GM23338 (cell line): ENCODE measurements around the gene CHAD. TPM values are rescaled to one million over a fixed set of nuclear protein-coding genes. Genes with fewer than 3 reads are reported as not detected.
A peak's percentile ranks its signal among the peaks of the same experiment; 100 is the strongest.
"Not testable (repeated sequence)": the region's sequence is repeated elsewhere in the genome, so short reads cannot be mapped to it uniquely, and the experiment has no call there.

Experiments used
- ATAC-seq: fragments of 200-7000 bp; cut with Tn5 transposase; 3 replicates; pipeline ENCODE4 v1.9.1; 2020
- DNase-seq: peaks from one replicate; pipeline ENCODE4 v3.0.0-alpha.2; 2015; ENCODE audit warnings: low spot score
- H2AFZ ChIP-seq: fragments of 200-600 bp; sonication (generic); 2 replicates; pipeline ENCODE4 v1.8.0; 2016; ENCODE audit warnings: antibody characterized with exemption, mild to moderate bottlenecking, moderate library complexity
- H3F3A ChIP-seq: fragments of 200-600 bp; sonication (generic); replicated peaks from 2 replicates; pipeline ENCODE4 v1.8.0; 2017; ENCODE audit warnings: antibody characterized with exemption, mixed run types, low read depth
- H3K27ac ChIP-seq: fragments of 200-600 bp; sonication (generic); 2 replicates; pipeline ENCODE4 v1.6.1; 2016; ENCODE audit warnings: low read depth
- H3K27me3 ChIP-seq: fragments of 200-600 bp; sonication (generic); 2 replicates; pipeline ENCODE4 v1.8.0; 2016; ENCODE audit warnings: mild to moderate bottlenecking, mixed run types, moderate library complexity; ENCODE audit not compliant: insufficient read depth
- H3K36me3 ChIP-seq: fragments of 200-600 bp; sonication (generic); 2 replicates; pipeline ENCODE4 v1.8.0; 2016; ENCODE audit warnings: mild to moderate bottlenecking; ENCODE audit not compliant: insufficient read depth
- H3K4me1 ChIP-seq: fragments of 200-600 bp; sonication (generic); 2 replicates; pipeline ENCODE4 v1.8.0; 2016; ENCODE audit warnings: mild to moderate bottlenecking, moderate library complexity; ENCODE audit not compliant: insufficient read depth
- H3K4me2 ChIP-seq: fragments of 200-600 bp; sonication (generic); 2 replicates; pipeline ENCODE4 v1.7.1; 2017; ENCODE audit warnings: mixed run types
- H3K4me3 ChIP-seq: fragments of 200-600 bp; sonication (generic); 2 replicates; pipeline ENCODE4 v1.6.1; 2016; ENCODE audit warnings: mixed run types
- H3K79me2 ChIP-seq: fragments of 200-600 bp; sonication (generic); replicated peaks from 2 replicates; pipeline ENCODE4 v1.8.0; 2017; ENCODE audit warnings: mild to moderate bottlenecking; ENCODE audit not compliant: insufficient read depth
- H3K9me2 ChIP-seq: fragments of 200-600 bp; sonication (generic); 2 replicates; pipeline ENCODE4 v1.8.0; 2017; ENCODE audit not compliant: insufficient read depth
- H4K20me1 ChIP-seq: fragments of 200-600 bp; sonication (generic); replicated peaks from 2 replicates; pipeline ENCODE4 v1.8.0; 2017; ENCODE audit warnings: mild to moderate bottlenecking; ENCODE audit not compliant: insufficient read depth
- H3K27ac Mint-ChIP-seq: 2 replicates; pipeline ENCODE4 v1.8.0; 2020; ENCODE audit warnings: inconsistent platforms, mild to moderate bottlenecking, moderate library complexity, mixed read lengths
- H3K27me3 Mint-ChIP-seq: 3 replicates; pipeline ENCODE4 v1.8.0; 2022; ENCODE audit warnings: low read depth, mild to moderate bottlenecking, moderate library complexity, mixed read lengths, inconsistent platforms; ENCODE audit not compliant: insufficient read depth, poor library complexity
- H3K36me3 Mint-ChIP-seq: 3 replicates; pipeline ENCODE4 v1.8.0; 2021; ENCODE audit warnings: low read depth, mild to moderate bottlenecking, inconsistent platforms, moderate library complexity, mixed read lengths
- H3K4me1 Mint-ChIP-seq: 3 replicates; pipeline ENCODE4 v1.8.0; 2020; ENCODE audit warnings: mild to moderate bottlenecking, inconsistent platforms, mixed read lengths
- H3K4me3 Mint-ChIP-seq: 3 replicates; pipeline ENCODE4 v1.8.0; 2021; ENCODE audit warnings: moderate library complexity, mild to moderate bottlenecking, inconsistent platforms, mixed read lengths
- H3K9me3 Mint-ChIP-seq: 3 replicates; pipeline ENCODE4 v1.8.0; 2020; ENCODE audit warnings: moderate library complexity, mild to moderate bottlenecking, inconsistent platforms, mixed read lengths
- CREB1 ChIP-seq: fragments of 250-450 bp; sonication (Bioruptor Pico); IDR thresholded peaks from 2 replicates; pipeline ENCODE4 v1.5.0; 2020; ENCODE audit warnings: low read depth, mild to moderate bottlenecking, moderate library complexity
- CTCF ChIP-seq, 2 experiments: fragments of 200-600 bp in 1 of 2; sonication (generic) in 1 of 2; conservative IDR thresholded peaks; 2 replicates each; pipeline versions ENCODE4 v1.5.1 to v1.6.1; 2016 to 2017; ENCODE audit warnings: antibody characterized with exemption in 2 of 2, low read depth in 2 of 2, mild to moderate bottlenecking in 2 of 2, moderate library complexity in 1 of 2
- ETS1 ChIP-seq: IDR thresholded peaks from 2 replicates; pipeline ENCODE4 v1.6.1; 2016; ENCODE audit warnings: antibody characterized with exemption
- EZH2 ChIP-seq: fragments of 200-600 bp; sonication (generic); IDR thresholded peaks from one replicate; pipeline ENCODE4 v1.8.0; 2017; ENCODE audit warnings: antibody characterized with exemption, mild to moderate bottlenecking, low read depth; ENCODE audit not compliant: unreplicated experiment
- EZH2phosphoT487 ChIP-seq: fragments of 200-600 bp; sonication (generic); IDR thresholded peaks from one replicate; pipeline ENCODE4 v1.8.1; 2018; ENCODE audit warnings: antibody characterized with exemption; ENCODE audit not compliant: unreplicated experiment
- NANOG ChIP-seq: IDR thresholded peaks from 2 replicates; pipeline ENCODE4 v1.6.1; 2016; ENCODE audit warnings: antibody characterized with exemption, borderline replicate concordance
- POLR2AphosphoS5 ChIP-seq: IDR thresholded peaks from 2 replicates; pipeline ENCODE4 v1.6.1; 2016; ENCODE audit warnings: antibody characterized with exemption, low read depth
- REST ChIP-seq: IDR thresholded peaks from one replicate; pipeline ENCODE4 v1.6.1; 2018; ENCODE audit warnings: antibody characterized with exemption; ENCODE audit not compliant: unreplicated experiment
- polyA plus RNA-seq: library from polyadenylated mRNA; unstranded; fragments of >200 nt; fragmentation: Nextera tagmentation; extraction: Ambion mirVana; gene quantifications from 2 replicates; pipeline ENCODE4 v1.2.1, GENCODE V29; 2016
- total RNA-seq: library from RNA; depleted of rRNA; stranded (reverse); fragments of >200 nt; shearing (Covaris generic); gene quantifications from 2 replicates; pipeline ENCODE4 v1.2.3, GENCODE V29; 2014
- TF ChIP-seq, protein P1 (sequence below): fragments of 250-450 bp; sonication (Bioruptor Pico); IDR thresholded peaks from 2 replicates; pipeline ENCODE4 v1.5.0; 2020; ENCODE audit warnings: mild to moderate bottlenecking, moderate library complexity

The CHAD gene
- total and polyA plus RNA-seq, 2 experiments from 2014 or later, result 0.18 TPM; not detected in 1

DNA sequence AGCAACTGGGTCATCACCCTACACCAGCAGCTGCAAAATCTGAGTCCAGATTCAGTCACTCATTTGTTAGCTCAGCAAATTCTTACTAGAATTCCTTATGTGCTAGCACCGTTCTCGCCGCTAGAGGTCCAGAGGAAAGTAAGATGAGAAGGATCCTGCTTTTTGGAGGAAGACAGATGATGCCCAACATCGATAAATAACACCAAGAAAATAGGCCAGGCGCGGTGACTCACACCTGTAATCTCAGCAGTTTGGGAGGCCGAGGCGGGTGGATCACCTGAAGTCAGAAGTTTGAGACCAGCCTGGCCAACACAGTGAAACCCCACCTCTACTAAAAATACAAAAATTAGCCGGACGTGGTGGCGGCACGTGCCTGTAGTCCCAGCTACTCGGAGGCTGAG lies 4.1 kb upstream of the CHAD start:
- not testable (repeated sequence) for H2AFZ ChIP-seq, H3F3A ChIP-seq, H3K4me3 Mint-ChIP-seq, H3K4me3 ChIP-seq, H4K20me1 ChIP-seq, H3K36me3 Mint-ChIP-seq, H3K27ac ChIP-seq, H3K4me2 ChIP-seq, H3K9me2 ChIP-seq, H3K36me3 ChIP-seq, ATAC-seq, H3K27ac Mint-ChIP-seq, H3K79me2 ChIP-seq, H3K9me3 Mint-ChIP-seq
- Histone ChIP-seq H3K27me3 (peaks cover 36% of the 10 kb centered on the region), H3K4me1 (peaks cover 11% of the 10 kb centered on the region; the same call in 1 of the 2 replicates)
- TF ChIP-seq CTCF (conservative IDR thresholded peaks at IDR 0.05; ENCODE audit: low read depth in 2 of 2), result peak; percentile 28 to 31
- Mint-ChIP-seq H3K4me1 (peaks cover 17% of the 10 kb centered on the region), H3K27me3 (peaks cover 26% of the 10 kb centered on the region)
- peak; percentile 60 for DNase-seq

DNA sequence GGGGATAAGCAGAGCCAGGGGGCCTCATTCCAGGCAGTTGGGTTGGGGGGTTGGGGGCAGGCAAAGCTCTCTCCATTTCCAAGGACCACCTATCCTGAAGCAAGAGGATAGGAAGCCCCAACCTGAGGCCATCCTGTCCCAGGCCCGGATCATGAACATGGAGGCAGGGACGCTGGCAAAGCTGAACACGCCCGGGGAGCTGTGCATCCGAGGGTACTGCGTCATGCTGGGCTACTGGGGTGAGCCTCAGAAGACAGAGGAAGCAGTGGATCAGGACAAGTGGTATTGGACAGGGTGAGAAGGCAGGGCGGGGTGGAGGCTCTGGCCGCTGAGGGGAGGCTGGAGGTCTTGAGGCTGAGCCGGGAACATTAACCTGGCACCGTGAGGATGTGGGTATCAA lies 3.6 kb upstream of the CHAD start:
- Histone ChIP-seq H3K27ac (no peak overlapping the region), H3F3A (0 out of 2 replicates have a peak, but pooled peaks cover 7% of the 10 kb centered on the region), H3K27me3 (peaks cover 41% of the 10 kb centered on the region), H3K4me3 (no peak overlapping the region), H3K4me1 (peaks cover 16% of the 10 kb centered on the region; the same call in 1 of the 2 replicates), H3K36me3 (no peaks in the 10 kb centered on the region), H3K4me2 (no peak overlapping the region), H2AFZ (no peak overlapping the region), H3K79me2 (no peaks in the 10 kb centered on the region), H3K9me2 (no peaks in the 10 kb centered on the region), H4K20me1 (peaks cover 7% of the 10 kb centered on the region; the same call in 1 of the 2 replicates)
- peaks cover 28% of the 10 kb centered on the region for H3K27me3 Mint-ChIP-seq
- H3K36me3 Mint-ChIP-seq, result peaks cover 4% of the 10 kb centered on the region; the same call in 1 of the 3 replicates
- no peaks in the 10 kb centered on the region; the same call in 2 of the 3 replicates for H3K9me3 Mint-ChIP-seq
- H3K4me1 Mint-ChIP-seq, result peaks cover 21% of the 10 kb centered on the region
- no peak overlapping the region for H3K27ac Mint-ChIP-seq
- DNase-seq (no peak), ATAC-seq (no peak)
- no peak overlapping the region for H3K4me3 Mint-ChIP-seq
- TF ChIP-seq REST, result no peak
- no peak for TF ChIP-seq NANOG
- no peak for TF ChIP-seq POLR2AphosphoS5
- no peak for TF ChIP-seq ETS1
- no peak for TF ChIP-seq EZH2phosphoT487
- TF ChIP-seq, protein P1, sequence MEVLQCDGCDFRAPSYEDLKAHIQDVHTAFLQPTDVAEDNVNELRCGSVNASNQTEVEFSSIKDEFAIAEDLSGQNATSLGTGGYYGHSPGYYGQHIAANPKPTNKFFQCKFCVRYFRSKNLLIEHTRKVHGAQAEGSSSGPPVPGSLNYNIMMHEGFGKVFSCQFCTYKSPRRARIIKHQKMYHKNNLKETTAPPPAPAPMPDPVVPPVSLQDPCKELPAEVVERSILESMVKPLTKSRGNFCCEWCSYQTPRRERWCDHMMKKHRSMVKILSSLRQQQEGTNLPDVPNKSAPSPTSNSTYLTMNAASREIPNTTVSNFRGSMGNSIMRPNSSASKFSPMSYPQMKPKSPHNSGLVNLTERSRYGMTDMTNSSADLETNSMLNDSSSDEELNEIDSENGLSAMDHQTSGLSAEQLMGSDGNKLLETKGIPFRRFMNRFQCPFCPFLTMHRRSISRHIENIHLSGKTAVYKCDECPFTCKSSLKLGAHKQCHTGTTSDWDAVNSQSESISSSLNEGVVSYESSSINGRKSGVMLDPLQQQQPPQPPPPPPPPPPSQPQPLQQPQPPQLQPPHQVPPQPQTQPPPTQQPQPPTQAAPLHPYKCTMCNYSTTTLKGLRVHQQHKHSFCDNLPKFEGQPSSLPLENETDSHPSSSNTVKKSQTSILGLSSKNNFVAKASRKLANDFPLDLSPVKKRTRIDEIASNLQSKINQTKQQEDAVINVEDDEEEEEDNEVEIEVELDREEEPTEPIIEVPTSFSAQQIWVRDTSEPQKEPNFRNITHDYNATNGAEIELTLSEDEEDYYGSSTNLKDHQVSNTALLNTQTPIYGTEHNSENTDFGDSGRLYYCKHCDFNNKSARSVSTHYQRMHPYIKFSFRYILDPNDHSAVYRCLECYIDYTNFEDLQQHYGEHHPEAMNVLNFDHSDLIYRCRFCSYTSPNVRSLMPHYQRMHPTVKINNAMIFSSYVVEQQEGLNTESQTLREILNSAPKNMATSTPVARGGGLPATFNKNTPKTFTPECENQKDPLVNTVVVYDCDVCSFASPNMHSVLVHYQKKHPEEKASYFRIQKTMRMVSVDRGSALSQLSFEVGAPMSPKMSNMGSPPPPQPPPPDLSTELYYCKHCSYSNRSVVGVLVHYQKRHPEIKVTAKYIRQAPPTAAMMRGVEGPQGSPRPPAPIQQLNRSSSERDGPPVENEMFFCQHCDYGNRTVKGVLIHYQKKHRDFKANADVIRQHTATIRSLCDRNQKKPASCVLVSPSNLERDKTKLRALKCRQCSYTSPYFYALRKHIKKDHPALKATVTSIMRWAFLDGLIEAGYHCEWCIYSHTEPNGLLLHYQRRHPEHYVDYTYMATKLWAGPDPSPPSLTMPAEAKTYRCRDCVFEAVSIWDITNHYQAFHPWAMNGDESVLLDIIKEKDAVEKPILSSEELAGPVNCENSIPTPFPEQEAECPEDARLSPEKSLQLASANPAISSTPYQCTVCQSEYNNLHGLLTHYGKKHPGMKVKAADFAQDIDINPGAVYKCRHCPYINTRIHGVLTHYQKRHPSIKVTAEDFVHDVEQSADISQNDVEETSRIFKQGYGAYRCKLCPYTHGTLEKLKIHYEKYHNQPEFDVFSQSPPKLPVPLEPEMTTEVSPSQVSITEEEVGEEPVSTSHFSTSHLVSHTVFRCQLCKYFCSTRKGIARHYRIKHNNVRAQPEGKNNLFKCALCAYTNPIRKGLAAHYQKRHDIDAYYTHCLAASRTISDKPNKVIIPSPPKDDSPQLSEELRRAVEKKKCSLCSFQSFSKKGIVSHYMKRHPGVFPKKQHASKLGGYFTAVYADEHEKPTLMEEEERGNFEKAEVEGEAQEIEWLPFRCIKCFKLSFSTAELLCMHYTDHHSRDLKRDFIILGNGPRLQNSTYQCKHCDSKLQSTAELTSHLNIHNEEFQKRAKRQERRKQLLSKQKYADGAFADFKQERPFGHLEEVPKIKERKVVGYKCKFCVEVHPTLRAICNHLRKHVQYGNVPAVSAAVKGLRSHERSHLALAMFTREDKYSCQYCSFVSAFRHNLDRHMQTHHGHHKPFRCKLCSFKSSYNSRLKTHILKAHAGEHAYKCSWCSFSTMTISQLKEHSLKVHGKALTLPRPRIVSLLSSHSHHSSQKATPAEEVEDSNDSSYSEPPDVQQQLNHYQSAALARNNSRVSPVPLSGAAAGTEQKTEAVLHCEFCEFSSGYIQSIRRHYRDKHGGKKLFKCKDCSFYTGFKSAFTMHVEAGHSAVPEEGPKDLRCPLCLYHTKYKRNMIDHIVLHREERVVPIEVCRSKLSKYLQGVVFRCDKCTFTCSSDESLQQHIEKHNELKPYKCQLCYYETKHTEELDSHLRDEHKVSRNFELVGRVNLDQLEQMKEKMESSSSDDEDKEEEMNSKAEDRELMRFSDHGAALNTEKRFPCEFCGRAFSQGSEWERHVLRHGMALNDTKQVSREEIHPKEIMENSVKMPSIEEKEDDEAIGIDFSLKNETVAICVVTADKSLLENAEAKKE (CRISPR knock-in tag), result no peak
- TF ChIP-seq EZH2, result no peak
- no peak for TF ChIP-seq CREB1 (CRISPR knock-in tag)
